Vagina (tissue), 2 donors: Measurements from ENCODE around the gene MRPL51. TPM values are rescaled to one million over a fixed set of nuclear protein-coding genes. Genes with fewer than 3 reads are reported as not detected.

ENCODE experiments used
- DNase-seq, 2 donors: peaks; one replicate each; pipeline ENCODE4 v3.0.0-alpha.2; 2017; ENCODE audit errors: extremely low spot score in 2 of 2
- H3K27ac ChIP-seq: fragments of 200-600 bp; sonication (generic); one replicate; pipeline ENCODE4 v1.5.1; 2019
- H3K27me3 ChIP-seq: fragments of 200-600 bp; sonication (generic); one replicate; pipeline ENCODE4 v1.5.1; 2019
- H3K36me3 ChIP-seq, 2 donors: fragments of 200-600 bp; sonication (generic); one replicate each; pipeline ENCODE4 v1.5.1; 2017 to 2019
- H3K4me1 ChIP-seq: fragments of 200-600 bp; sonication (generic); one replicate; pipeline ENCODE4 v1.5.1; 2019
- H3K4me3 ChIP-seq, 2 donors: fragments of 200-600 bp; sonication (generic); 1 replicate in 1 of 2; 2 replicates in 1 of 2; pipeline ENCODE4 v1.5.1; 2016 to 2019
- H3K9me3 ChIP-seq: fragments of 200-600 bp; sonication (generic); one replicate; pipeline ENCODE4 v1.5.1; 2019
- CTCF ChIP-seq, 3 experiments: fragments of 450-650 bp in 2 of 3; fragments of 200-600 bp in 1 of 3; sonication (generic) in 1 of 3; IDR thresholded peaks; one replicate each; pipeline ENCODE4 v1.5.1; 2017 to 2019; ENCODE audit warnings: antibody characterized with exemption in 3 of 3, mild to moderate bottlenecking in 2 of 3, moderate library complexity in 2 of 3
- POLR2A ChIP-seq, 2 donors: fragments of 450-650 bp; IDR thresholded peaks; one replicate each; pipeline ENCODE4 v1.6.1; 2017; ENCODE audit warnings: antibody characterized with exemption in 2 of 2, mild to moderate bottlenecking in 2 of 2, moderate library complexity in 2 of 2
- POLR2AphosphoS5 ChIP-seq, 2 donors: sonication (generic); formaldehyde crosslinking; IDR thresholded peaks; one replicate each; pipeline ENCODE4 v1.9.0; 2017; ENCODE audit warnings: antibody characterized with exemption in 2 of 2, mild to moderate bottlenecking in 2 of 2, low read depth in 1 of 2; ENCODE audit not compliant: insufficient read depth in 1 of 2
- intact Hi-C: fragments of 100-400 bp; cut with DNase I; formaldehyde crosslinking; loops from one replicate; pipeline ENCODE4 v1.15.1; 2023
- total RNA-seq: library from RNA; depleted of rRNA; stranded (reverse); fragments of >200 nt; gene quantifications from one replicate; pipeline ENCODE4 v1.2.3, GENCODE V29; 2016

The MRPL51 gene
- total RNA-seq, 1 donor from 2014 or later: 23.1 TPM

- H3K4me3 ChIP-seq: peak overlapping the region; percentile 70 to 80
- H3K9me3 ChIP-seq: no peaks in the 10 kb centered on the region
- H3K4me1 ChIP-seq: peaks cover 37% of the 10 kb centered on the region
- no peak for DNase-seq
- no peak for TF ChIP-seq POLR2AphosphoS5 (IDR thresholded peaks at IDR 0.05; ENCODE audit: insufficient read depth in 1 of 2, low read depth in 1 of 2)
- no peak for TF ChIP-seq POLR2A (IDR thresholded peaks at IDR 0.05)
- TF ChIP-seq CTCF (IDR thresholded peaks at IDR 0.05): no peak
- H3K27me3 ChIP-seq: no peaks in the 10 kb centered on the region
- intact Hi-C loops: no loop called here
- H3K27ac ChIP-seq: peak overlapping the region; percentile 95
- H3K36me3 ChIP-seq: peaks cover 0 to 34% of the 10 kb centered on the region in 2 donors
Observed at GRCh38 chr12:6452944-6453630, 40.0 kb downstream of the MRPL51 start.

- intact Hi-C loops: no loop called here
- Histone ChIP-seq H3K36me3 (peaks cover 0 to 28% of the 10 kb centered on the region in 2 donors), H3K9me3 (no peaks in the 10 kb centered on the region), H3K27me3 (no peaks in the 10 kb centered on the region), H3K4me1 (peaks cover 37% of the 10 kb centered on the region), H3K27ac (peak overlapping the region; percentile 95), H3K4me3 (peak overlapping the region; percentile 70 to 80)
- TF ChIP-seq POLR2A (IDR thresholded peaks at IDR 0.05) (no peak), CTCF (IDR thresholded peaks at IDR 0.05) (no peak), POLR2AphosphoS5 (IDR thresholded peaks at IDR 0.05; ENCODE audit: insufficient read depth in 1 of 2, low read depth in 1 of 2) (no peak)
- DNase-seq: no peak
Observed at GRCh38 chr12:6452245-6452943, 40.7 kb downstream of the MRPL51 start.

GRCh38 chr12:6451348-6452244 lies 41.5 kb downstream of the MRPL51 start, which contains the start of gene TAPBPL:
TAPBPL (plus strand) TSS chr12:6452042; CDS start chr12:6452249, 207 bp downstream.
- DNase-seq: peak in 1 of 2 donors; percentile 95
- TF ChIP-seq POLR2A (IDR thresholded peaks at IDR 0.05) (peak in 1 of 2 donors; percentile 63), POLR2AphosphoS5 (IDR thresholded peaks at IDR 0.05; ENCODE audit: insufficient read depth in 1 of 2, low read depth in 1 of 2) (peak; percentile 90 to 92), CTCF (IDR thresholded peaks at IDR 0.05) (no peak)
- Histone ChIP-seq H3K4me1 (peaks cover 37% of the 10 kb centered on the region), H3K36me3 (peaks cover 0 to 20% of the 10 kb centered on the region in 2 donors), H3K9me3 (no peaks in the 10 kb centered on the region), H3K27ac (peak within 1 kb of the TSS; percentile 95), H3K4me3 (peak within 1 kb of the TSS; percentile 70 to 80), H3K27me3 (no peaks in the 10 kb centered on the region)
- intact Hi-C loops: loop anchor here (2.0 kb wide), 1 partner anchor 21 kb away; no protein-coding TSS in a partner anchor

- intact Hi-C loops: loop anchor here (2.0 kb wide), 1 partner anchor 20 kb away; no protein-coding TSS in a partner anchor
- no peak for DNase-seq
- Histone ChIP-seq H3K36me3 (peaks cover 0 to 19% of the 10 kb centered on the region in 2 donors), H3K4me3 (peak overlapping the region; percentile 70 to 80), H3K4me1 (peaks cover 37% of the 10 kb centered on the region), H3K9me3 (no peaks in the 10 kb centered on the region), H3K27me3 (no peaks in the 10 kb centered on the region), H3K27ac (peak overlapping the region; percentile 95)
- no peak for TF ChIP-seq CTCF (IDR thresholded peaks at IDR 0.05)
- TF ChIP-seq POLR2A (IDR thresholded peaks at IDR 0.05): no peak
- TF ChIP-seq POLR2AphosphoS5 (IDR thresholded peaks at IDR 0.05; ENCODE audit: insufficient read depth in 1 of 2, low read depth in 1 of 2): no peak
Observed at GRCh38 chr12:6450869-6451347, 42.2 kb downstream of the MRPL51 start.
